ENCODE results near the gene BBX. TPM values are rescaled to one million over a fixed set of nuclear protein-coding genes. Genes with fewer than 3 reads are reported as not detected.

Gene BBX
- total and polyA plus RNA-seq, 2 of the 13 experiments (the other 11 are each of a cell fraction or from before 2014, with no cell fraction given) = 13.7 to 23.2 TPM

GRCh38 chr3:107643038-107643883 is 120.5 kb downstream of the BBX start:
- H3K36me3 ChIP-seq (replicated peaks in 1 of 2; ENCODE audit: control insufficient read depth in 1 of 2, insufficient read depth in 2 of 2, low read length in 2 of 2) = peaks cover 2 to 4% of the 10 kb centered on the region in 2 experiments; a peak in 1 of 5 replicates
- no peaks in the 10 kb centered on the region; the same call in 1 of the 2 replicates for H4K20me1 ChIP-seq (ENCODE audit: insufficient read depth, low read length)
- ChIA-PET POLR2A (no interaction called here), CTCF (ENCODE audit: low intra/inter-chr PET ratio, low total read pairs) (interaction anchor here (1.1 kb wide), 1 partner anchor 98 kb away, joined by 4 read pairs; no protein-coding TSS in a partner anchor)
- 86% methylated on average over 6 of the region's 6 CpGs for WGBS (ENCODE audit: low lambda C conversion rate)
- TF ChIP-seq STAG1 (CRISPR knock-in tag; IDR thresholded peaks at IDR 0.05) (peak; percentile 24; the same call in 1 of the 2 replicates), ATRX (CRISPR knock-in tag; IDR thresholded peaks at IDR 0.05; ENCODE audit: borderline replicate concordance) (no peak), FOXM1 (CRISPR knock-in tag; IDR thresholded peaks at IDR 0.05) (no peak), CTCF (CRISPR knock-in tag; IDR thresholded peaks at IDR 0.05) (peak; percentile 22), RBM22 (optimal IDR thresholded peaks at IDR 0.05; ENCODE audit: low read length) (no peak)
- ATAC-seq (peak; percentile 76), DNase-seq (ENCODE audit: low spot score) (no peak), FAIRE-seq (no peak)
- H3K9me3 ChIP-seq (ENCODE audit: low read length) = no peaks in the 10 kb centered on the region
- H3K9ac ChIP-seq (ENCODE audit: insufficient read depth, low read depth, low read length) = no peak overlapping the region
- in situ Hi-C loops (cut with HindIII; ENCODE audit: extremely low pct_ligation_motif_present, low pct_unique_long_range_greater_than_20kb) (no loop called here), intact Hi-C loops (cut with micrococcal nuclease; ENCODE audit: unreplicated experiment) (no loop called here)
- no peaks in the 10 kb centered on the region for H3K79me2 ChIP-seq (ENCODE audit: insufficient read depth, low read length)
- no peaks in the 10 kb centered on the region for H3K4me1 ChIP-seq (ENCODE audit: insufficient read depth, low read length)
- H3K4me3 ChIP-seq (replicated peaks in 1 of 3; ENCODE audit: insufficient read depth in 1 of 3, low read depth in 2 of 3, low read length in 3 of 3) = no peak overlapping the region
- BruUV-seq (replicated peaks) = no TSS peak
- no peak overlapping the region for H3K27ac ChIP-seq (ENCODE audit: extremely low read length, insufficient read depth, low read length)
- no peaks in the 10 kb centered on the region for H3K27me3 ChIP-seq (ENCODE audit: control insufficient read depth in 1 of 2, insufficient read depth in 2 of 2, low read length in 2 of 2)
- H2AFZ ChIP-seq (ENCODE audit: low read length) = no peak overlapping the region
- no peak overlapping the region for H3K4me2 ChIP-seq (ENCODE audit: low read depth, low read length)

GRCh38 chr3:107644631-107645030 is 121.9 kb downstream of the BBX start:
- Histone ChIP-seq H3K79me2 (ENCODE audit: insufficient read depth, low read length) (no peaks in the 10 kb centered on the region), H3K36me3 (replicated peaks in 1 of 2; ENCODE audit: control insufficient read depth in 1 of 2, insufficient read depth in 2 of 2, low read length in 2 of 2) (peaks cover 2 to 7% of the 10 kb centered on the region in 2 experiments; a peak in 2 of 5 replicates), H4K20me1 (ENCODE audit: insufficient read depth, low read length) (no peaks in the 10 kb centered on the region; the same call in 1 of the 2 replicates), H3K27me3 (ENCODE audit: control insufficient read depth in 1 of 2, insufficient read depth in 2 of 2, low read length in 2 of 2) (no peaks in the 10 kb centered on the region), H3K27ac (ENCODE audit: extremely low read length, insufficient read depth, low read length) (no peak overlapping the region), H2AFZ (ENCODE audit: low read length) (no peak overlapping the region), H3K4me3 (replicated peaks in 1 of 3; ENCODE audit: insufficient read depth in 1 of 3, low read depth in 2 of 3, low read length in 3 of 3) (no peak overlapping the region), H3K4me1 (ENCODE audit: insufficient read depth, low read length) (no peaks in the 10 kb centered on the region), H3K4me2 (ENCODE audit: low read depth, low read length) (no peak overlapping the region), H3K9ac (ENCODE audit: insufficient read depth, low read depth, low read length) (no peak overlapping the region), H3K9me3 (ENCODE audit: low read length) (no peaks in the 10 kb centered on the region)
- ChIA-PET CTCF (ENCODE audit: low intra/inter-chr PET ratio, low total read pairs) (no interaction called here), POLR2A (no interaction called here)
- in situ Hi-C loops (cut with HindIII; ENCODE audit: extremely low pct_ligation_motif_present, low pct_unique_long_range_greater_than_20kb) = no loop called here
- intact Hi-C loops (cut with micrococcal nuclease; ENCODE audit: unreplicated experiment) = no loop called here
- BruUV-seq (replicated peaks) = no TSS peak
- TF ChIP-seq ZNF484 (CRISPR knock-in tag; IDR thresholded peaks at IDR 0.05; ENCODE audit: borderline replicate concordance, low read depth) (no peak), DNMT3B (CRISPR knock-in tag; conservative IDR thresholded peaks at IDR 0.05) (no peak), KDM1A (CRISPR knock-in tag; IDR thresholded peaks at IDR 0.05) (no peak), RNF219 (CRISPR knock-in tag; IDR thresholded peaks at IDR 0.05) (no peak), KMT2A (CRISPR knock-in tag; IDR thresholded peaks at IDR 0.05) (no peak), ERF (CRISPR knock-in tag; IDR thresholded peaks at IDR 0.05) (no peak), RFXANK (CRISPR knock-in tag; IDR thresholded peaks at IDR 0.05) (no peak), ZNF772 (CRISPR knock-in tag; IDR thresholded peaks at IDR 0.05) (no peak), ZNF775 (CRISPR knock-in tag; IDR thresholded peaks at IDR 0.05; ENCODE audit: borderline replicate concordance) (no peak), ZNF720 (CRISPR knock-in tag; IDR thresholded peaks at IDR 0.05) (no peak), NR2F2 (IDR thresholded peaks at IDR 0.05; ENCODE audit: borderline replicate concordance, low read depth) (no peak)
- no peak for DNase-seq (ENCODE audit: low spot score)
- 96% methylated on average over 3 of the region's 3 CpGs for WGBS (ENCODE audit: low lambda C conversion rate)
- no peak for ATAC-seq
- FAIRE-seq = no peak
